NCI-H748 (cell line): Measurements from ENCODE around the gene MICAL2.

Experiments
- DNase-seq: peaks from one replicate; lab custom pipeline; 2025; ENCODE audit not compliant: unreplicated experiment; lab: John Stamatoyannopoulos, UW

MICAL2 gene

GRCh38 chr11:12200991-12201985, 90.9 kb downstream of the MICAL2 start:
- DNase-seq: no peak

- no peak for DNase-seq
Measured at GRCh38 chr11:12202661-12203310, 92.4 kb downstream of the MICAL2 start.

- DNase-seq: no peak
Measured at GRCh38 chr11:12204506-12204905, 94.1 kb downstream of the MICAL2 start.

GRCh38 chr11:12205330-12205729, 94.9 kb downstream of the MICAL2 start:
- DNase-seq: no peak

- no peak for DNase-seq
Measured at GRCh38 chr11:12206529-12206928, 96.1 kb downstream of the MICAL2 start.

- no peak for DNase-seq
Measured at GRCh38 chr11:12207384-12208150, 97.2 kb downstream of the MICAL2 start.

- DNase-seq: no peak
Measured at GRCh38 chr11:12209096-12209495, 98.7 kb downstream of the MICAL2 start.

- no peak for DNase-seq
Measured at GRCh38 chr11:12210200-12210599, 99.8 kb downstream of the MICAL2 start.

GRCh38 chr11:12211331-12212065, 101.1 kb downstream of the MICAL2 start:
- DNase-seq: no peak

GRCh38 chr11:12212174-12212820, 101.9 kb downstream of the MICAL2 start:
- peak; percentile 61 for DNase-seq

- DNase-seq: no peak
Measured at GRCh38 chr11:12212821-12213185, 102.4 kb downstream of the MICAL2 start.

GRCh38 chr11:12213883-12214282, 103.5 kb downstream of the MICAL2 start:
- DNase-seq: no peak

- DNase-seq: no peak
Measured at GRCh38 chr11:12214751-12215150, 104.4 kb downstream of the MICAL2 start.

GRCh38 chr11:12215181-12215593, 104.8 kb downstream of the MICAL2 start:
- DNase-seq: peak; percentile 95

GRCh38 chr11:12216041-12216451, 105.7 kb downstream of the MICAL2 start:
- no peak for DNase-seq

GRCh38 chr11:12216671-12217374, 106.4 kb downstream of the MICAL2 start:
- DNase-seq: no peak

GRCh38 chr11:12217879-12218278, 107.5 kb downstream of the MICAL2 start:
- DNase-seq: no peak

GRCh38 chr11:12218909-12219308, 108.5 kb downstream of the MICAL2 start:
- no peak for DNase-seq

- DNase-seq: no peak
Measured at GRCh38 chr11:12219757-12220156, 109.4 kb downstream of the MICAL2 start.

- no peak for DNase-seq
Measured at GRCh38 chr11:12220305-12220704, 109.9 kb downstream of the MICAL2 start.
